KMS-11 (cell line): ENCODE results near the gene FAM107B.

Experiments
- H2AFZ ChIP-seq: fragments of 200-600 bp; sonication (generic); 2 replicates; pipeline ENCODE4 v1.6.1; 2016; ENCODE audit warnings: antibody characterized with exemption, mixed run types, low read depth
- H3K27ac ChIP-seq: fragments of 200-600 bp; sonication (generic); 2 replicates; pipeline ENCODE4 v1.6.1; 2016; ENCODE audit warnings: mild to moderate bottlenecking, mixed run types
- H3K27me3 ChIP-seq: fragments of 200-600 bp; sonication (generic); 2 replicates; pipeline ENCODE4 v1.6.1; 2017; ENCODE audit warnings: mild to moderate bottlenecking, low read depth, mixed run types, moderate library complexity; ENCODE audit not compliant: insufficient read depth
- H3K36me3 ChIP-seq: fragments of 200-600 bp; sonication (generic); 2 replicates; pipeline ENCODE4 v1.6.1; 2017; ENCODE audit warnings: mild to moderate bottlenecking, mixed run types; ENCODE audit not compliant: insufficient read depth
- H3K4me1 ChIP-seq: fragments of 200-600 bp; sonication (generic); 2 replicates; pipeline ENCODE4 v1.6.1; 2016; ENCODE audit warnings: mild to moderate bottlenecking, low read depth, mixed run types; ENCODE audit not compliant: poor library complexity, severe bottlenecking
- H3K4me2 ChIP-seq: fragments of 200-600 bp; sonication (generic); 2 replicates; pipeline ENCODE4 v1.7.0; 2016; ENCODE audit warnings: mild to moderate bottlenecking, mixed run types
- H3K4me3 ChIP-seq: fragments of 200-600 bp; sonication (generic); IDR thresholded peaks from 2 replicates; pipeline ENCODE4 v1.6.1; 2017; ENCODE audit warnings: low read depth, low read length, mixed read lengths; ENCODE audit not compliant: insufficient read depth
- H3K79me2 ChIP-seq: fragments of 200-600 bp; sonication (generic); 2 replicates; pipeline ENCODE4 v1.6.1; 2016; ENCODE audit warnings: low read depth, mixed run types; ENCODE audit not compliant: insufficient read depth
- H3K9ac ChIP-seq: fragments of 200-600 bp; sonication (generic); 2 replicates; pipeline ENCODE4 v1.6.1; 2016; ENCODE audit warnings: mild to moderate bottlenecking, mixed run types
- H4K20me1 ChIP-seq: fragments of 200-600 bp; sonication (generic); 2 replicates; pipeline ENCODE4 v1.6.1; 2016; ENCODE audit warnings: mild to moderate bottlenecking, mixed run types; ENCODE audit not compliant: insufficient read depth
- CTCF ChIP-seq: fragments of 200-600 bp; sonication (generic); conservative IDR thresholded peaks from 2 replicates; pipeline ENCODE4 v1.6.1; 2017; ENCODE audit warnings: low read depth, mild to moderate bottlenecking, antibody characterized with exemption, low read length, moderate library complexity, mixed read lengths

The FAM107B gene

GRCh38 chr10:14782691-14783363 lies 8.1 kb upstream of the FAM107B start:
- Histone ChIP-seq H3K27ac (no peak overlapping the region), H3K27me3 (no peaks in the 10 kb centered on the region), H3K9ac (no peak overlapping the region), H3K79me2 (no peaks in the 10 kb centered on the region), H3K4me3 (no peak overlapping the region), H3K4me1 (no peaks in the 10 kb centered on the region), H3K36me3 (no peaks in the 10 kb centered on the region), H3K4me2 (no peak overlapping the region), H2AFZ (no peak overlapping the region), H4K20me1 (no peaks in the 10 kb centered on the region)
- TF ChIP-seq CTCF: no peak

- Histone ChIP-seq H2AFZ (no peak overlapping the region), H3K27ac (no peak overlapping the region), H3K4me1 (no peaks in the 10 kb centered on the region), H3K79me2 (no peaks in the 10 kb centered on the region), H3K4me2 (no peak overlapping the region), H3K36me3 (no peaks in the 10 kb centered on the region), H3K9ac (no peak overlapping the region), H3K4me3 (no peak overlapping the region), H4K20me1 (no peaks in the 10 kb centered on the region), H3K27me3 (no peaks in the 10 kb centered on the region)
- no peak for TF ChIP-seq CTCF
These were observed 7.1 kb upstream of the FAM107B start for GRCh38 chr10:14781763-14782162.

GRCh38 chr10:14779001-14779651 lies 4.4 kb upstream of the FAM107B start:
- H3K4me2 ChIP-seq: no peak overlapping the region
- H3K27ac ChIP-seq: no peak overlapping the region
- no peak overlapping the region for H3K4me3 ChIP-seq
- TF ChIP-seq CTCF: no peak
- no peaks in the 10 kb centered on the region for H3K36me3 ChIP-seq
- H3K79me2 ChIP-seq: no peaks in the 10 kb centered on the region
- no peaks in the 10 kb centered on the region for H4K20me1 ChIP-seq
- no peak overlapping the region for H2AFZ ChIP-seq
- no peak overlapping the region for H3K9ac ChIP-seq
- no peaks in the 10 kb centered on the region for H3K27me3 ChIP-seq
- H3K4me1 ChIP-seq: no peaks in the 10 kb centered on the region

- H3K4me3 ChIP-seq: no peak overlapping the region
- no peaks in the 10 kb centered on the region for H3K36me3 ChIP-seq
- TF ChIP-seq CTCF: no peak
- H3K79me2 ChIP-seq: no peaks in the 10 kb centered on the region
- H3K4me2 ChIP-seq: no peak overlapping the region
- H3K27ac ChIP-seq: no peak overlapping the region
- no peaks in the 10 kb centered on the region for H4K20me1 ChIP-seq
- no peaks in the 10 kb centered on the region for H3K27me3 ChIP-seq
- no peak overlapping the region for H3K9ac ChIP-seq
- no peaks in the 10 kb centered on the region for H3K4me1 ChIP-seq
- no peak overlapping the region for H2AFZ ChIP-seq
These were observed 1.8 kb upstream of the FAM107B start for GRCh38 chr10:14776546-14776945.
